ENCODE results near the gene KCTD14. TPM values are rescaled to one million over a fixed set of nuclear protein-coding genes. Genes with fewer than 3 reads are reported as not detected.
"Not testable (repeated sequence)": the region's sequence is repeated elsewhere in the genome, so short reads cannot be mapped to it uniquely, and the experiment has no call there.

The KCTD14 gene
- total RNA-seq, 1 donor, result 0.45 TPM

GRCh38 chr11:78034623-78035022 lies 11.5 kb upstream of the KCTD14 start:
- no peak for TF ChIP-seq CTCF (IDR thresholded peaks at IDR 0.05; ENCODE audit: insufficient read depth, low read length)
- no peak for DNase-seq (ENCODE audit: low read depth)
- no peak overlapping the region for H3K4me3 ChIP-seq (ENCODE audit: low read depth, low read length)

- TF ChIP-seq CTCF (IDR thresholded peaks at IDR 0.05; ENCODE audit: insufficient read depth, low read length), result no peak
- no peak overlapping the region for H3K4me3 ChIP-seq (ENCODE audit: low read depth, low read length)
- DNase-seq (ENCODE audit: low read depth), result no peak
These were observed 10.0 kb upstream of the KCTD14 start for GRCh38 chr11:78033040-78033439.

GRCh38 chr11:78032090-78032489 lies 9.0 kb upstream of the KCTD14 start:
- TF ChIP-seq CTCF (IDR thresholded peaks at IDR 0.05; ENCODE audit: insufficient read depth, low read length), result no peak
- DNase-seq (ENCODE audit: low read depth), result no peak

GRCh38 chr11:78031629-78032028 lies 8.6 kb upstream of the KCTD14 start:
- DNase-seq (ENCODE audit: low read depth), result no peak

More at GRCh38 chr11:78032090-78032489, 9.0 kb upstream of the KCTD14 start:
- no peak overlapping the region for H3K4me3 ChIP-seq (ENCODE audit: low read depth, low read length)

GRCh38 chr11:78030429-78031325 lies 7.6 kb upstream of the KCTD14 start:
- DNase-seq (ENCODE audit: low read depth), result peak; percentile 68
- no peak overlapping the region for H3K4me3 ChIP-seq (ENCODE audit: low read depth, low read length)
- TF ChIP-seq CTCF (IDR thresholded peaks at IDR 0.05; ENCODE audit: insufficient read depth, low read length), result no peak

More at GRCh38 chr11:78031629-78032028, 8.6 kb upstream of the KCTD14 start:
- TF ChIP-seq CTCF (IDR thresholded peaks at IDR 0.05; ENCODE audit: insufficient read depth, low read length), result no peak
- H3K4me3 ChIP-seq (ENCODE audit: low read depth, low read length), result no peak overlapping the region

- not testable (repeated sequence) for DNase-seq (ENCODE audit: low read depth); H3K4me3 ChIP-seq (ENCODE audit: low read depth, low read length)
These were observed 5.3 kb upstream of the KCTD14 start for GRCh38 chr11:78028423-78028822.

- TF ChIP-seq CTCF (IDR thresholded peaks at IDR 0.05; ENCODE audit: insufficient read depth, low read length), result no peak
- no peak for DNase-seq (ENCODE audit: low read depth)
- no peak overlapping the region for H3K4me3 ChIP-seq (ENCODE audit: low read depth, low read length)
These were observed 4.7 kb upstream of the KCTD14 start for GRCh38 chr11:78027759-78028158.
